GM18909 (cell line): ENCODE data around the gene OR7D2.
"Not testable (repeated sequence)": the region's sequence is repeated elsewhere in the genome, so short reads cannot be mapped to it uniquely, and the experiment has no call there.

Source experiments
- ATAC-seq: cut with Tn5 transposase; IDR thresholded peaks from one replicate; pipeline ENCODE4 v1.9.1; 2021; ENCODE audit warnings: mild to moderate bottlenecking; ENCODE audit not compliant: unreplicated experiment, poor library complexity

Gene OR7D2

GRCh38 chr19:9198044-9198443, 19.3 kb downstream of the OR7D2 start:
- ATAC-seq: not testable (repeated sequence)

GRCh38 chr19:9205501-9206113, 26.8 kb downstream of the OR7D2 start:
- no peak for ATAC-seq

DNA sequence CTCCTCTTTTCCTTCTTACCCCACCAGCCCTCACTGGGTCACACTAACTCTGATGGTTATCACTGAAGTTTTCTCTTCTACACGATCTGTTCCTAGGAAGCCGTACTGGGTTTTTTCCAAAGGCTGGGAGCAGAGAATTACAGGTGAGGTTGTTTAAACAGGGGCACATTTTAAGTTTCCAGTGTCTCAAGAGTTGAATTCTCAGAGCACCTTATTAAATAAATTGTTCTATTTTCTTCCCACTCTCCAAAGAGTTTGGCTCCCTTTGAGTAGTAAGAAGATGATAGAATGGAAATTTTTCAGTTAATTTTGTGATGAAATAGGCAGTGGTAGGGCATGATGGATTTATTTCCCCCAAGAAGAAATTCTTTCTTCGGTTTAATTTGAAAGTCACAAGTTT, 40.7 kb downstream of the OR7D2 start, which contains the start of gene OR7D4:
Gene OR7D4, minus strand, starts transcription at position 101 of the 400 bp plus-strand sequence. CDS start 4,752 bp downstream, outside the sequence.
- ATAC-seq: no peak
